ENCODE measurements around the gene LYRM2.

- TF ChIP-seq CTCF (IDR thresholded peaks at IDR 0.05; ENCODE audit: low read depth, low read length), result no peak
- no peak for TF ChIP-seq EZH2phosphoT487 (IDR thresholded peaks at IDR 0.05; ENCODE audit: low read depth)
These were observed 41.2 kb downstream of the LYRM2 start for GRCh38 chr6:89597372-89597771.
